Liver (tissue), 9 donors: ENCODE results near the gene KLK1. TPM values are rescaled to one million over a fixed set of nuclear protein-coding genes. Genes with fewer than 3 reads are reported as not detected.

Source experiments
- DNase-seq: peaks from one replicate; pipeline ENCODE4 v3.0.0-alpha.2; 2017; ENCODE audit warnings: low spot score
- H3K27ac ChIP-seq, 2 donors: one replicate each; pipeline ENCODE4 v1.7.0; 2013; ENCODE audit warnings: inconsistent platforms in 2 of 2, low read length in 2 of 2, control low read depth in 1 of 2, low read depth in 1 of 2, mild to moderate bottlenecking in 1 of 2
- H3K27me3 ChIP-seq, 4 donors: one replicate each; pipeline versions ENCODE4 v1.6.1 to v1.7.0; 2013; ENCODE audit warnings: low read length in 3 of 4, inconsistent platforms in 1 of 4, mild to moderate bottlenecking in 1 of 4, moderate library complexity in 1 of 4; ENCODE audit not compliant: control insufficient read depth in 4 of 4, insufficient read depth in 4 of 4
- H3K36me3 ChIP-seq, 4 donors: one replicate each; pipeline versions ENCODE4 v1.6.1 to v1.7.0; 2013; ENCODE audit warnings: low read length in 3 of 4, mild to moderate bottlenecking in 3 of 4, low read depth in 1 of 4, moderate library complexity in 1 of 4; ENCODE audit not compliant: control insufficient read depth in 4 of 4, insufficient read depth in 3 of 4
- H3K4me1 ChIP-seq, 4 donors: one replicate each; pipeline versions ENCODE4 v1.6.1 to v1.7.0; 2013; ENCODE audit warnings: low read length in 3 of 4, mild to moderate bottlenecking in 3 of 4, moderate library complexity in 1 of 4; ENCODE audit not compliant: control insufficient read depth in 4 of 4, insufficient read depth in 4 of 4
- H3K4me3 ChIP-seq, 3 donors: one replicate each; pipeline versions ENCODE4 v1.6.1 to v1.7.0; 2013; ENCODE audit warnings: low read length in 3 of 3, control low read depth in 1 of 3, low read depth in 1 of 3, mild to moderate bottlenecking in 1 of 3
- H3K9ac ChIP-seq, 2 donors: one replicate each; pipeline ENCODE4 v1.7.0; 2013; ENCODE audit warnings: low read length in 2 of 2, mild to moderate bottlenecking in 2 of 2, moderate library complexity in 2 of 2, control low read depth in 1 of 2, low read depth in 1 of 2
- H3K9me3 ChIP-seq, 4 donors: one replicate each; pipeline versions ENCODE4 v1.6.1 to v1.7.0; 2013; ENCODE audit warnings: low read length in 3 of 4; ENCODE audit not compliant: control insufficient read depth in 4 of 4
- ATF3 ChIP-seq: IDR thresholded peaks from 2 replicates; pipeline ENCODE4 v1.6.1; 2016; ENCODE audit warnings: antibody characterized with exemption
- CTCF ChIP-seq: fragments of 150-350 bp; IDR thresholded peaks from 2 replicates; pipeline ENCODE4 v1.5.1; 2017; ENCODE audit warnings: improper control_type of control experiment, low read depth, low read length; ENCODE audit not compliant: missing input control
- EGR1 ChIP-seq, 2 donors: IDR thresholded peaks; 2 replicates each; pipeline ENCODE4 v1.6.1; 2016 to 2018; ENCODE audit warnings: antibody characterized with exemption in 2 of 2, low read depth in 2 of 2
- FOXA1 ChIP-seq: IDR thresholded peaks from 2 replicates; pipeline ENCODE4 v1.6.1; 2016; ENCODE audit warnings: antibody characterized with exemption
- FOXA2 ChIP-seq: IDR thresholded peaks from 2 replicates; pipeline ENCODE4 v1.6.1; 2016; ENCODE audit warnings: antibody characterized with exemption
- GABPA ChIP-seq, 2 donors: IDR thresholded peaks in 1 of 2; conservative IDR thresholded peaks in 1 of 2; 2 replicates each; pipeline ENCODE4 v1.6.1; 2016; ENCODE audit warnings: antibody characterized with exemption in 2 of 2, mild to moderate bottlenecking in 1 of 2, moderate library complexity in 1 of 2
- HNF4A ChIP-seq, 2 donors: conservative IDR thresholded peaks; 2 replicates each; pipeline ENCODE4 v1.6.1; 2016; ENCODE audit warnings: antibody characterized with exemption in 2 of 2, mild to moderate bottlenecking in 2 of 2
- HNF4G ChIP-seq: IDR thresholded peaks from 2 replicates; pipeline ENCODE4 v1.6.1; 2016; ENCODE audit warnings: antibody characterized with exemption
- JUND ChIP-seq, 2 donors: IDR thresholded peaks; 2 replicates each; pipeline ENCODE4 v1.6.1; 2016; ENCODE audit warnings: antibody characterized with exemption in 2 of 2
- MAX ChIP-seq: IDR thresholded peaks from 2 replicates; pipeline ENCODE4 v1.6.1; 2016; ENCODE audit warnings: antibody characterized with exemption
- NR2F2 ChIP-seq: IDR thresholded peaks from 2 replicates; pipeline ENCODE4 v1.6.1; 2016; ENCODE audit warnings: antibody characterized with exemption
- RAD21 ChIP-seq, 2 donors: IDR thresholded peaks; 2 replicates each; pipeline ENCODE4 v1.6.1; 2016; ENCODE audit warnings: antibody characterized with exemption in 2 of 2, mild to moderate bottlenecking in 2 of 2
- REST ChIP-seq: IDR thresholded peaks from 2 replicates; pipeline ENCODE4 v1.6.1; 2016; ENCODE audit warnings: antibody characterized with exemption, mild to moderate bottlenecking
- RXRA ChIP-seq, 2 donors: IDR thresholded peaks; 2 replicates each; pipeline ENCODE4 v1.6.1; 2017 to 2018; ENCODE audit warnings: antibody characterized with exemption in 2 of 2, mild to moderate bottlenecking in 1 of 2
- TAF1 ChIP-seq: conservative IDR thresholded peaks from 2 replicates; pipeline ENCODE4 v1.6.1; 2016; ENCODE audit warnings: antibody characterized with exemption, mild to moderate bottlenecking
- YY1 ChIP-seq: IDR thresholded peaks from 2 replicates; pipeline ENCODE4 v1.6.1; 2016; ENCODE audit warnings: antibody characterized with exemption, mild to moderate bottlenecking
- ZBTB33 ChIP-seq: IDR thresholded peaks from 2 replicates; pipeline ENCODE4 v1.6.1; 2016; ENCODE audit warnings: antibody characterized with exemption
- WGBS: extraction: QIAGEN DNeasy Blood & Tissue Kit; methylation state at CpG from one replicate; pipeline ENCODE4 v1.1.7; 2013; 5-methylcytosine and 5-hydroxymethylcytosine counted together
- polyA plus RNA-seq, 2 donors: library from polyadenylated mRNA; stranded (reverse) in 1 of 2; unstranded in 1 of 2; fragments of 200-250 nt in 1 of 2; fragments of >200 nt in 1 of 2; fragmentation: Nextera tagmentation in 1 of 2; extraction: Ambion mirVana in 1 of 2; gene quantifications; one replicate each; pipeline versions ENCODE4 v1.2.1 to v1.2.3, GENCODE V29; 2013 to 2015
- total RNA-seq, 2 donors: library from RNA; depleted of rRNA; stranded (reverse); fragments of >200 nt; gene quantifications; one replicate each; pipeline ENCODE4 v1.2.3, GENCODE V29; 2014
- donor health status: healthy.
- donor health status: healthy.
- donor health status: healthy.
- donor health status: healthy.
- donor health status: healthy.

Gene KLK1
- total and polyA plus RNA-seq, 4 donors: not detected

- Histone ChIP-seq H3K9me3 (no peaks in the 10 kb centered on the region), H3K27me3 (no peaks in the 10 kb centered on the region), H3K36me3 (no peaks in the 10 kb centered on the region), H3K9ac (no peak overlapping the region), H3K4me1 (peaks cover 0 to 8% (median under 1%) of the 10 kb centered on the region in 4 donors), H3K27ac (no peak overlapping the region), H3K4me3 (no peak overlapping the region)
- TF ChIP-seq TAF1: no peak
- no peak for TF ChIP-seq ZBTB33
- no peak for TF ChIP-seq FOXA2
- no peak for TF ChIP-seq EGR1 (IDR thresholded peaks at IDR 0.05; ENCODE audit: low read depth in 2 of 2)
- no peak for TF ChIP-seq FOXA1
- no peak for TF ChIP-seq CTCF
- no peak for TF ChIP-seq GABPA (IDR thresholded peaks at IDR 0.05 in 1 of 2, conservative IDR thresholded peaks at IDR 0.05 in 1 of 2)
- TF ChIP-seq HNF4G: no peak
- TF ChIP-seq YY1: no peak
- TF ChIP-seq RXRA (IDR thresholded peaks at IDR 0.05): no peak
- no peak for TF ChIP-seq HNF4A (conservative IDR thresholded peaks at IDR 0.05)
- TF ChIP-seq RAD21 (IDR thresholded peaks at IDR 0.05): no peak
- 58% methylated on average over 1 of the region's 1 CpG for WGBS
- DNase-seq: no peak
Measured at GRCh38 chr19:50808856-50809255, 14.7 kb downstream of the KLK1 start.

GRCh38 chr19:50804420-50805272, 18.9 kb downstream of the KLK1 start:
- H3K36me3 ChIP-seq: peaks cover 0 to 7% (median 1%) of the 10 kb centered on the region in 4 donors
- DNase-seq: peak; percentile 97
- H3K27me3 ChIP-seq: no peaks in the 10 kb centered on the region
- peaks cover 1 to 22% (median 16%) of the 10 kb centered on the region in 4 donors for H3K4me1 ChIP-seq
- WGBS: under 1% methylated on average over 62 of the region's 62 CpGs
- peak overlapping the region; percentile 95 to 99 for H3K9ac ChIP-seq
- H3K27ac ChIP-seq: peak overlapping the region; percentile 97 to 99
- H3K4me3 ChIP-seq: peak overlapping the region; percentile 84 to 99 (median 90)
- H3K9me3 ChIP-seq: no peaks in the 10 kb centered on the region
- peak; percentile 95 for TF ChIP-seq ZBTB33
- TF ChIP-seq CTCF: no peak
- peak; percentile 90 for TF ChIP-seq MAX
- peak; percentile 48 for TF ChIP-seq NR2F2
- TF ChIP-seq HNF4A (conservative IDR thresholded peaks at IDR 0.05): peak; percentile 38 to 41
- TF ChIP-seq ATF3: peak; percentile 94
- TF ChIP-seq GABPA (IDR thresholded peaks at IDR 0.05 in 1 of 2, conservative IDR thresholded peaks at IDR 0.05 in 1 of 2): peak in 1 of 2 donors; percentile 70
- no peak for TF ChIP-seq FOXA2
- TF ChIP-seq JUND (IDR thresholded peaks at IDR 0.05): no peak
- TF ChIP-seq RAD21 (IDR thresholded peaks at IDR 0.05): no peak
- peak; percentile 82 for TF ChIP-seq TAF1
- TF ChIP-seq RXRA (IDR thresholded peaks at IDR 0.05): peak; percentile 49 to 62
- no peak for TF ChIP-seq HNF4G
- no peak for TF ChIP-seq FOXA1
- peak; percentile 88 for TF ChIP-seq REST
